HG02938 (cell line): ENCODE results near the gene LEFTY2.
"Not testable (repeated sequence)": the region's sequence is repeated elsewhere in the genome, so short reads cannot be mapped to it uniquely, and the experiment has no call there.

ENCODE experiments used
- ATAC-seq: cut with Tn5 transposase; IDR thresholded peaks from one replicate; pipeline ENCODE4 v1.9.1; 2021; ENCODE audit warnings: mild to moderate bottlenecking, moderate library complexity; ENCODE audit not compliant: unreplicated experiment

Gene LEFTY2

GRCh38 chr1:225941187-225941941 lies at the start of gene LEFTY2:
Gene LEFTY2 (minus strand): TSS chr1:225941220. CDS start chr1:225941140, 80 bp downstream.
- ATAC-seq = no peak

GRCh38 chr1:225987491-225988316 lies 46.7 kb upstream of the LEFTY2 start:
- ATAC-seq = no peak

- ATAC-seq = no peak
Measured at GRCh38 chr1:225981714-225982113, 40.7 kb upstream of the LEFTY2 start.

- no peak for ATAC-seq
Measured at GRCh38 chr1:225980005-225980836, 39.2 kb upstream of the LEFTY2 start.

- ATAC-seq = no peak
Measured at GRCh38 chr1:225979421-225979820, 38.4 kb upstream of the LEFTY2 start.

- peak; percentile 49 for ATAC-seq
Measured at GRCh38 chr1:225977937-225978748, 37.1 kb upstream of the LEFTY2 start.

GRCh38 chr1:225975146-225975545 lies 34.1 kb upstream of the LEFTY2 start:
- ATAC-seq = not testable (repeated sequence)

- ATAC-seq = no peak
Measured at GRCh38 chr1:225974454-225974853, 33.4 kb upstream of the LEFTY2 start.

- no peak for ATAC-seq
Measured at GRCh38 chr1:225973158-225973557, 32.1 kb upstream of the LEFTY2 start.

GRCh38 chr1:225972344-225973152 lies 31.5 kb upstream of the LEFTY2 start:
- ATAC-seq = no peak

GRCh38 chr1:225970592-225971157 lies 29.7 kb upstream of the LEFTY2 start:
- ATAC-seq = not testable (repeated sequence)

GRCh38 chr1:225969751-225970150 lies 28.7 kb upstream of the LEFTY2 start:
- not testable (repeated sequence) for ATAC-seq

GRCh38 chr1:225965231-225965630 lies 24.2 kb upstream of the LEFTY2 start:
- no peak for ATAC-seq

- ATAC-seq = no peak
Measured at GRCh38 chr1:225963735-225964530, 22.9 kb upstream of the LEFTY2 start.

- ATAC-seq = peak; percentile 80
Measured at GRCh38 chr1:225962440-225962975, 21.5 kb upstream of the LEFTY2 start.

- ATAC-seq = no peak
Measured at GRCh38 chr1:225961659-225962439, 20.8 kb upstream of the LEFTY2 start.

- no peak for ATAC-seq
Measured at GRCh38 chr1:225958041-225958440, 17.0 kb upstream of the LEFTY2 start.
